ENCODE measurements around the gene UBAP1L. TPM values are rescaled to one million over a fixed set of nuclear protein-coding genes. Genes with fewer than 3 reads are reported as not detected.

The UBAP1L gene
- total and polyA plus RNA-seq, 2 of the 4 experiments (the other 2 are of a cell fraction), result 0.36 to 1.1 TPM

DNA sequence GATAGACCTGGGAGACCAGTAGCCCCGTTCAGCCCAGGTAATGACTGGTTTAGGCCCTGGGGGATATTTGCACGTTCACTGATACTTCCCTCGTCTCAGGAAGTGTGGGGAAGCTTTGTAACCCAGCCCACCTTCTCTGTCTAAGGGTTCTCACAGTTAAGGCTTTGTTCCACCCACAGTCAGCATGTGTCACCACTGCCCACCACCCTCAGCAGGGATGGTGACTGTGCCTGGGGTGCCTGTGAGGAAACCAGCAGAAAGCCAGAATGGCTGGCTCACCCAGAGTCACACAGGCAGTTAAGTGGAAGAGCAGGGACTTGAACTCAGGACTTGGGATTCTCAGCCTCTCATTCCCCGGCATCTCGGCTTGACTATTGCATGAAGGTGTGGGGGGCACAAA lies 33.2 kb downstream of the UBAP1L start:
- Histone ChIP-seq H4K8ac (ENCODE audit: low read depth in 2 of 2, low read length in 2 of 2) (no peak overlapping the region), H3K4me2 (ENCODE audit: low read depth, low read length) (no peak overlapping the region), H3K23ac (ENCODE audit: low read depth, low read length) (no peak overlapping the region), H2BK120ac (ENCODE audit: low read depth, low read length) (no peak overlapping the region), H4K91ac (ENCODE audit: insufficient read depth, low read depth, low read length) (no peak overlapping the region), H2BK20ac (ENCODE audit: low read depth, low read length) (no peak overlapping the region; the same call in 1 of the 2 replicates), H4K5ac (ENCODE audit: low read depth, low read length) (no peak overlapping the region), H3K27ac (ENCODE audit: insufficient read depth, low read length) (no peak overlapping the region), H3K14ac (replicated peaks; ENCODE audit: low read depth, low read length) (peak overlapping the region; percentile 46; the same call in 1 of the 2 replicates), H3K9me3 (ENCODE audit: control insufficient read depth, insufficient read depth, low read length) (no peaks in the 10 kb centered on the region), H3K9ac (ENCODE audit: low read depth, low read length) (no peak overlapping the region), H4K20me1 (ENCODE audit: insufficient read depth, low read length) (no peaks in the 10 kb centered on the region; the same call in none of the 2 replicates), H3K56ac (ENCODE audit: extremely low read depth, insufficient read depth, low read length) (no peak overlapping the region), H3K27me3 (ENCODE audit: control insufficient read depth, insufficient read depth, low read length) (peaks cover 61% of the 10 kb centered on the region), H2AFZ (replicated peaks; ENCODE audit: low read length, poor library complexity) (no peak overlapping the region), H3K79me1 (ENCODE audit: low read depth in 1 of 2, low read length in 2 of 2) (no peaks in the 10 kb centered on the region), H3K9me1 (ENCODE audit: insufficient read depth, low read length) (no peaks in the 10 kb centered on the region), H3K4me3 (ENCODE audit: insufficient read depth, low read depth, low read length) (no peak overlapping the region), H2AK9ac (replicated peaks; ENCODE audit: low read depth, low read length, poor library complexity) (no peak overlapping the region), H2AK5ac (ENCODE audit: low read depth, low read length) (no peak overlapping the region; the same call in 1 of the 2 replicates), H3K4me1 (ENCODE audit: control insufficient read depth, insufficient read depth, low read length) (peaks cover 19% of the 10 kb centered on the region; the same call in 1 of the 2 replicates), H3K18ac (ENCODE audit: low read depth, low read length) (no peak overlapping the region), H2BK15ac (ENCODE audit: low read depth, low read length) (no peak overlapping the region), H3K36me3 (ENCODE audit: control insufficient read depth, insufficient read depth, low read length) (no peaks in the 10 kb centered on the region), H3K4ac (ENCODE audit: low read depth, low read length) (0 out of 2 replicates have a peak overlapping the region, but pooled peaks have one; percentile 4), H2BK5ac (ENCODE audit: low read depth, low read length, poor library complexity, severe bottlenecking) (no peak overlapping the region)
- CTCF ChIA-PET, result interaction anchor here (3.5 to 4.4 kb wide), 2 partner anchors 27 to 48 kb away, joined by 21 to 74 read pairs; no protein-coding TSS in a partner anchor
- POLR2A ChIA-PET (ENCODE audit: unreplicated experiment), result no interaction called here
- intact Hi-C loops (cut with micrococcal nuclease), result no loop called here
- WGBS, 2 experiments (ENCODE audit: extremely low coverage in 2 of 2, insufficient read length in 1 of 2), result no CpG with 5 or more reads among the region's 5 CpGs
- BruUV-seq (replicated peaks), result no TSS peak
- DNase-seq (peak; percentile 31), ATAC-seq (ENCODE audit: low read depth) (no peak)
- dilution Hi-C loops (cut with HindIII; ENCODE audit: low sequenced_read_pairs, unreplicated experiment), result no loop called here
- no peak for TF ChIP-seq MAZ (IDR thresholded peaks at IDR 0.05; ENCODE audit: borderline replicate concordance, low read depth, low read length)
- TF ChIP-seq CHD1 (IDR thresholded peaks at IDR 0.05; ENCODE audit: low read depth, low read length), result no peak
- no peak for TF ChIP-seq SMC3 (IDR thresholded peaks at IDR 0.05; ENCODE audit: low read depth, low read length)
- TF ChIP-seq RCOR1 (IDR thresholded peaks at IDR 0.05; ENCODE audit: insufficient replicate concordance, low read length), result no peak
- TF ChIP-seq, protein P1, sequence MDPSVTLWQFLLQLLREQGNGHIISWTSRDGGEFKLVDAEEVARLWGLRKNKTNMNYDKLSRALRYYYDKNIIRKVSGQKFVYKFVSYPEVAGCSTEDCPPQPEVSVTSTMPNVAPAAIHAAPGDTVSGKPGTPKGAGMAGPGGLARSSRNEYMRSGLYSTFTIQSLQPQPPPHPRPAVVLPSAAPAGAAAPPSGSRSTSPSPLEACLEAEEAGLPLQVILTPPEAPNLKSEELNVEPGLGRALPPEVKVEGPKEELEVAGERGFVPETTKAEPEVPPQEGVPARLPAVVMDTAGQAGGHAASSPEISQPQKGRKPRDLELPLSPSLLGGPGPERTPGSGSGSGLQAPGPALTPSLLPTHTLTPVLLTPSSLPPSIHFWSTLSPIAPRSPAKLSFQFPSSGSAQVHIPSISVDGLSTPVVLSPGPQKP (IDR thresholded peaks at IDR 0.05; ENCODE audit: borderline replicate concordance, low read depth, low read length), result no peak
- TF ChIP-seq, protein P2, sequence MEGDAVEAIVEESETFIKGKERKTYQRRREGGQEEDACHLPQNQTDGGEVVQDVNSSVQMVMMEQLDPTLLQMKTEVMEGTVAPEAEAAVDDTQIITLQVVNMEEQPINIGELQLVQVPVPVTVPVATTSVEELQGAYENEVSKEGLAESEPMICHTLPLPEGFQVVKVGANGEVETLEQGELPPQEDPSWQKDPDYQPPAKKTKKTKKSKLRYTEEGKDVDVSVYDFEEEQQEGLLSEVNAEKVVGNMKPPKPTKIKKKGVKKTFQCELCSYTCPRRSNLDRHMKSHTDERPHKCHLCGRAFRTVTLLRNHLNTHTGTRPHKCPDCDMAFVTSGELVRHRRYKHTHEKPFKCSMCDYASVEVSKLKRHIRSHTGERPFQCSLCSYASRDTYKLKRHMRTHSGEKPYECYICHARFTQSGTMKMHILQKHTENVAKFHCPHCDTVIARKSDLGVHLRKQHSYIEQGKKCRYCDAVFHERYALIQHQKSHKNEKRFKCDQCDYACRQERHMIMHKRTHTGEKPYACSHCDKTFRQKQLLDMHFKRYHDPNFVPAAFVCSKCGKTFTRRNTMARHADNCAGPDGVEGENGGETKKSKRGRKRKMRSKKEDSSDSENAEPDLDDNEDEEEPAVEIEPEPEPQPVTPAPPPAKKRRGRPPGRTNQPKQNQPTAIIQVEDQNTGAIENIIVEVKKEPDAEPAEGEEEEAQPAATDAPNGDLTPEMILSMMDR (conservative IDR thresholded peaks at IDR 0.05; ENCODE audit: low read depth, low read length), result no peak
- TF ChIP-seq RAD21 (IDR thresholded peaks at IDR 0.05; ENCODE audit: low read length), result no peak
- no peak for TF ChIP-seq BHLHE40 (IDR thresholded peaks at IDR 0.05; ENCODE audit: low read depth, low read length)
- no peak for TF ChIP-seq NFE2L2 (IDR thresholded peaks at IDR 0.05; ENCODE audit: low read depth, low read length)
- TF ChIP-seq FOS (IDR thresholded peaks at IDR 0.05; ENCODE audit: low read depth, low read length), result no peak
- no peak for TF ChIP-seq CEBPB (IDR thresholded peaks at IDR 0.05; ENCODE audit: low read depth, low read length)
- TF ChIP-seq RFX5 (IDR thresholded peaks at IDR 0.05; ENCODE audit: low read depth, low read length), result no peak
- TF ChIP-seq MXI1 (IDR thresholded peaks at IDR 0.05; ENCODE audit: borderline replicate concordance, low read depth, low read length), result no peak
- TF ChIP-seq, protein P3, sequence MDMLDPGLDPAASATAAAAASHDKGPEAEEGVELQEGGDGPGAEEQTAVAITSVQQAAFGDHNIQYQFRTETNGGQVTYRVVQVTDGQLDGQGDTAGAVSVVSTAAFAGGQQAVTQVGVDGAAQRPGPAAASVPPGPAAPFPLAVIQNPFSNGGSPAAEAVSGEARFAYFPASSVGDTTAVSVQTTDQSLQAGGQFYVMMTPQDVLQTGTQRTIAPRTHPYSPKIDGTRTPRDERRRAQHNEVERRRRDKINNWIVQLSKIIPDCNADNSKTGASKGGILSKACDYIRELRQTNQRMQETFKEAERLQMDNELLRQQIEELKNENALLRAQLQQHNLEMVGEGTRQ (IDR thresholded peaks at IDR 0.05; ENCODE audit: low read depth, low read length), result no peak
- no peak for TF ChIP-seq POLR2A (IDR thresholded peaks at IDR 0.05; ENCODE audit: low read depth, low read length)
- TF ChIP-seq MAFK (IDR thresholded peaks at IDR 0.05; ENCODE audit: low read depth, low read length), result no peak
- in situ Hi-C loops (cut with MboI; ENCODE audit: low sequenced_read_pairs), result loop anchor here (10.0 kb wide), 1 partner anchor 47 kb away; no protein-coding TSS in a partner anchor
